SK-N-SH (cell line): ENCODE results near the gene SLC32A1. TPM values are rescaled to one million over a fixed set of nuclear protein-coding genes. Genes with fewer than 3 reads are reported as not detected.

Experiments
- CTCF ChIA-PET: fragments of 300-600, 350-600 bp; formaldehyde crosslinking; extraction: SDS; loops from one replicate; lab custom pipeline; 2021; lab: Yijun Ruan, JAX
- POLR2A ChIA-PET: fragments of 350-600 bp; sonication (Branson Sonifier 250); formaldehyde crosslinking; extraction: SDS; loops from one replicate; lab custom pipeline; 2020; ENCODE audit warnings: antibody characterized with exemption, inconsistent platforms; lab: Yijun Ruan, JAX
- DNase-seq: peaks from one replicate; pipeline ENCODE4 v3.0.0; 2012
- H2AFZ ChIP-seq: fragments of 200-600 bp; sonication (generic); 2 replicates; pipeline ENCODE4 v1.8.1; 2016; ENCODE audit warnings: antibody characterized with exemption, mild to moderate bottlenecking, low read depth
- H3F3A ChIP-seq: fragments of 200-600 bp; sonication (generic); replicated peaks from 2 replicates; pipeline ENCODE3; 2016; ENCODE audit warnings: antibody characterized with exemption, mild to moderate bottlenecking; ENCODE audit not compliant: insufficient read depth
- H3K27ac ChIP-seq, 2 experiments: fragments of 200-500 bp in 1 of 2; fragments of 200-600 bp in 1 of 2; sonication (Bioruptor generic) in 1 of 2; sonication (generic), shearing (Covaris generic) in 1 of 2; 2 replicates each; pipeline versions ENCODE4 v1.5.1 to v1.6.1; 2014 to 2016; ENCODE audit warnings: low read depth in 2 of 2, inconsistent platforms in 1 of 2, low read length in 1 of 2, mild to moderate bottlenecking in 1 of 2, mixed read lengths in 1 of 2
- H3K27me3 ChIP-seq: fragments of 200-600 bp; sonication (generic), shearing (Covaris generic); 2 replicates; pipeline ENCODE4 v1.6.1; 2016; ENCODE audit warnings: mixed run types; ENCODE audit not compliant: insufficient read depth
- H3K36me3 ChIP-seq, 2 experiments: fragments of 200-500 bp in 1 of 2; fragments of 200-600 bp in 1 of 2; sonication (Bioruptor generic) in 1 of 2; sonication (generic) in 1 of 2; replicated peaks in 1 of 2; 2 replicates each; pipeline versions ENCODE3 to v1.5.1; 2014 to 2016; ENCODE audit warnings: low read length in 1 of 2, mild to moderate bottlenecking in 1 of 2; ENCODE audit not compliant: insufficient read depth in 2 of 2, control insufficient read depth in 1 of 2
- H3K4me1 ChIP-seq, 2 experiments: fragments of 200-500 bp in 1 of 2; fragments of 200-600 bp in 1 of 2; sonication (Bioruptor generic) in 1 of 2; sonication (generic), shearing (Covaris generic) in 1 of 2; 2 replicates each; pipeline versions ENCODE4 v1.5.1 to v1.6.1; 2014 to 2016; ENCODE audit warnings: low read depth in 1 of 2, low read length in 1 of 2, mixed run types in 1 of 2; ENCODE audit not compliant: insufficient read depth in 2 of 2, control insufficient read depth in 1 of 2
- H3K4me2 ChIP-seq: fragments of 200-600 bp; sonication (generic), shearing (Covaris generic); 2 replicates; pipeline ENCODE4 v1.6.1; 2017; ENCODE audit warnings: mixed run types
- H3K4me3 ChIP-seq, 2 experiments: fragments of 200-500 bp in 1 of 2; fragments of 200-600 bp in 1 of 2; sonication (Bioruptor generic) in 1 of 2; sonication (generic), shearing (Covaris generic) in 1 of 2; 2 replicates each; pipeline versions ENCODE4 v1.5.1 to v1.8.1; 2014 to 2016; ENCODE audit warnings: low read depth in 2 of 2, inconsistent platforms in 1 of 2, low read length in 1 of 2, mild to moderate bottlenecking in 1 of 2, mixed read lengths in 1 of 2, moderate library complexity in 1 of 2
- H3K79me2 ChIP-seq: fragments of 200-600 bp; sonication (generic); 2 replicates; pipeline ENCODE4 v1.8.1; 2017; ENCODE audit warnings: mild to moderate bottlenecking; ENCODE audit not compliant: insufficient read depth
- H3K9ac ChIP-seq: fragments of 200-600 bp; sonication (generic); 2 replicates; pipeline ENCODE4 v1.6.1; 2017; ENCODE audit warnings: mixed run types
- H3K9me2 ChIP-seq: fragments of 200-600 bp; sonication (generic); 2 replicates; pipeline ENCODE4 v1.6.1; 2017; ENCODE audit warnings: mixed run types
- H3K9me3 ChIP-seq: fragments of 200-600 bp; sonication (generic); 2 replicates; pipeline ENCODE4 v1.6.1; 2017; ENCODE audit warnings: mixed run types, mild to moderate bottlenecking, moderate library complexity
- H4K20me1 ChIP-seq: fragments of 200-600 bp; sonication (generic); 2 replicates; pipeline ENCODE4 v1.6.1; 2017; ENCODE audit warnings: mild to moderate bottlenecking, mixed run types; ENCODE audit not compliant: insufficient read depth
- CHD2 ChIP-seq: fragments of 150-350 bp; IDR thresholded peaks from 2 replicates; pipeline ENCODE4 v1.6.1; 2018; ENCODE audit warnings: low read length; ENCODE audit not compliant: partially characterized antibody
- EZH2phosphoT487 ChIP-seq: fragments of 200-600 bp; sonication (generic); IDR thresholded peaks from 2 replicates; pipeline ENCODE4 v1.6.1; 2017; ENCODE audit warnings: low read depth, mixed run types, mild to moderate bottlenecking, antibody characterized with exemption, moderate library complexity, borderline replicate concordance
- GATA2 ChIP-seq: sonication (generic); formaldehyde crosslinking; IDR thresholded peaks from 2 replicates; pipeline ENCODE4 v1.5.0; 2020; ENCODE audit warnings: mild to moderate bottlenecking, missing genetic modification reagents
- MEF2A ChIP-seq: IDR thresholded peaks from 2 replicates; pipeline ENCODE4 v1.4.0; 2012; ENCODE audit warnings: low read depth, borderline replicate concordance
- NFIC ChIP-seq: IDR thresholded peaks from 2 replicates; pipeline ENCODE4 v1.4.0; 2012; ENCODE audit warnings: borderline replicate concordance
- RCOR1 ChIP-seq: fragments of 150-350 bp; IDR thresholded peaks from 2 replicates; pipeline ENCODE4 v1.6.1; 2017; ENCODE audit warnings: antibody characterized with exemption, low read length
- RXRA ChIP-seq: IDR thresholded peaks from 2 replicates; pipeline ENCODE4 v1.4.0; 2012; ENCODE audit warnings: low read depth, mild to moderate bottlenecking, borderline replicate concordance
- SIN3A ChIP-seq: IDR thresholded peaks from 2 replicates; pipeline ENCODE4 v1.6.1; 2012; ENCODE audit warnings: low read depth, mild to moderate bottlenecking, low read length, moderate library complexity, borderline replicate concordance
- TAF1 ChIP-seq: IDR thresholded peaks from 2 replicates; pipeline ENCODE4 v1.6.1; 2012; ENCODE audit warnings: low read depth, mild to moderate bottlenecking, low read length, moderate library complexity, borderline replicate concordance
- TCF12 ChIP-seq: IDR thresholded peaks from 2 replicates; pipeline ENCODE4 v1.4.0; 2012
- TEAD4 ChIP-seq: IDR thresholded peaks from 2 replicates; pipeline ENCODE4 v1.4.0; 2012; ENCODE audit warnings: mild to moderate bottlenecking, borderline replicate concordance; ENCODE audit not compliant: insufficient read depth
- YY1 ChIP-seq: IDR thresholded peaks from 2 replicates; pipeline ENCODE4 v1.4.0; 2012; ENCODE audit warnings: low read depth, mild to moderate bottlenecking
- WGBS: methylation state at CpG from one replicate; pipeline ENCODE4 v1.1.6; 2017; ENCODE audit warnings: low lambda C conversion rate; 5-methylcytosine and 5-hydroxymethylcytosine counted together
- polyA plus RNA-seq, 3 experiments: library from polyadenylated mRNA; depleted of rRNA; stranded (reverse); fragments of >200 nt; gene quantifications; 2 replicates each; pipeline ENCODE4 v1.2.3, GENCODE V29; 2012

SLC32A1 gene
- polyA plus RNA-seq, 1 of the 3 experiments (the other 2 are of a cell fraction), result not detected

GRCh38 chr20:38755324-38755910, 31.1 kb downstream of the SLC32A1 start:
- H3K9me3 ChIP-seq, result no peaks in the 10 kb centered on the region
- H3K4me1 ChIP-seq, result no peaks in the 10 kb centered on the region; a peak in 1 of 4 replicates
- H3K27ac ChIP-seq, result no peak overlapping the region
- H3K4me2 ChIP-seq, result no peak overlapping the region
- peaks cover 6% of the 10 kb centered on the region; the same call in 1 of the 2 replicates for H4K20me1 ChIP-seq
- H2AFZ ChIP-seq, result no peak overlapping the region
- H3K36me3 ChIP-seq, result peaks cover 45 to 73% of the 10 kb centered on the region in 2 experiments
- 81% methylated on average over 4 of the region's 6 CpGs for WGBS
- no peak for TF ChIP-seq NFIC
- no peak for TF ChIP-seq EZH2phosphoT487
- no peak for TF ChIP-seq RXRA
- no peak for TF ChIP-seq RCOR1
- TF ChIP-seq TEAD4, result no peak
- no peak for TF ChIP-seq SIN3A
- H3F3A ChIP-seq, result no peaks in the 10 kb centered on the region
- DNase-seq, result no peak
- H3K27me3 ChIP-seq, result no peaks in the 10 kb centered on the region
- no peaks in the 10 kb centered on the region for H3K9me2 ChIP-seq
- no peak overlapping the region for H3K4me3 ChIP-seq
- ChIA-PET POLR2A (no interaction called here), CTCF (interaction anchor here (0.6 to 15.8 kb wide), 8 partner anchors 9 to 294 kb away, joined by 3 to 321 read pairs (median 5); no protein-coding TSS in a partner anchor)
- no peaks in the 10 kb centered on the region; the same call in 1 of the 2 replicates for H3K79me2 ChIP-seq
- no peak overlapping the region for H3K9ac ChIP-seq

DNA sequence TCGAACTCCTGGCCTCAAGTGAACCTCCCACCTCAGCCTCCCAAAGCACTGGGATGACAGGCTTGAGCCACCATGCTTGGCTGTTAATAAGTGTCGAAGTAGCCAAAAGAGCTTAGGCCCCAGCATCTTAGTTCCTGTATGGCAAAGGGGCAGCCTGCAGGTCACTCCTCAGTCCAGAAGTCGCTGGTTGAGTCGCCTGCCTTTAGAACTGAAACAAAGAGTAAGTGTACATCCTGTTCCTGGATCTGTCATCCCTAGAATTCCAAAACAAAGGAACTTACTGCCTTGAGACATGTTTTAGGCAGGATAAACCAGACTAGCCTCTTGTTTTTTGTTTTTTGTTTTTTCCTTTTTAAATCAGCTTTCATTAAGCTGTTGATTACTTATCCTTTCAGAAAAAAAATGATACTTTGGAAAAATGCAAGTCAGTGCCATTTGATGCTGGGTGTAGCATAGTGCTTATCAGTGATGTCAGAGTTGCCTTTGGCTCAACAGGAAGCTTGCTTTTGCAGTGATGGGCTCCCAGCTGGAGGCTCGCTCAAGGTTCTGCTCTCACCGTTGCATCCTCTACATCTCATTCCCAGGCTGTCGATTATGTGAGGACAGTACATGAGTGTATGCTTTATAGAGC, 33.0 kb downstream of the SLC32A1 start:
- POLR2A ChIA-PET, result no interaction called here
- TF ChIP-seq TCF12 (no peak), GATA2 (CRISPR knock-in tag) (no peak), CHD2 (no peak), YY1 (no peak), MEF2A (no peak), TAF1 (no peak)
- TF ChIP-seq, all 33 proteins: peak for 0
- no peaks in the 10 kb centered on the region for H3K27me3 ChIP-seq
- no peaks in the 10 kb centered on the region for H3F3A ChIP-seq
- 70% methylated on average over 5 of the region's 7 CpGs for WGBS
- no peaks in the 10 kb centered on the region for H3K9me3 ChIP-seq
- H2AFZ ChIP-seq, result no peak overlapping the region
- no peak for DNase-seq
- CTCF ChIA-PET, result interaction anchor here (0.8 to 15.8 kb wide), 5 partner anchors 31 to 143 kb away, joined by 3 to 321 read pairs (median 4); no protein-coding TSS in a partner anchor
- no peak overlapping the region for H3K9ac ChIP-seq
- no peak overlapping the region for H3K4me2 ChIP-seq
- H3K9me2 ChIP-seq, result no peaks in the 10 kb centered on the region
- peaks cover 54 to 73% of the 10 kb centered on the region in 2 experiments for H3K36me3 ChIP-seq
- H3K4me1 ChIP-seq, result no peaks in the 10 kb centered on the region
- no peak overlapping the region for H3K27ac ChIP-seq
- no peaks in the 10 kb centered on the region for H3K79me2 ChIP-seq
- H3K4me3 ChIP-seq, result no peak overlapping the region
- H4K20me1 ChIP-seq, result no peaks in the 10 kb centered on the region
